Measurements from ENCODE around the gene USH1G.

Gene USH1G

GRCh38 chr17:74903671-74904070, 19.4 kb downstream of the USH1G start:
- no peak for DNase-seq (ENCODE audit: low read depth, low spot score)

GRCh38 chr17:74903034-74903433, 20.0 kb downstream of the USH1G start:
- no peak for DNase-seq (ENCODE audit: low read depth, low spot score)

- no peak for DNase-seq (ENCODE audit: low read depth, low spot score)
These were observed 21.5 kb downstream of the USH1G start for GRCh38 chr17:74901353-74902135.

- no peak for DNase-seq (ENCODE audit: low read depth, low spot score)
These were observed 22.8 kb downstream of the USH1G start for GRCh38 chr17:74900208-74900607.

- no peak for DNase-seq (ENCODE audit: low read depth, low spot score)
These were observed 24.6 kb downstream of the USH1G start for GRCh38 chr17:74898376-74898946.

- DNase-seq (ENCODE audit: low read depth, low spot score), result no peak
These were observed 29.0 kb downstream of the USH1G start for GRCh38 chr17:74893936-74894671.

GRCh38 chr17:74892974-74893911, 29.8 kb downstream of the USH1G start, which contains the start of gene FADS6:
Gene FADS6 (minus strand): TSS chr17:74893633. CDS start chr17:74893595, 38 bp downstream.
- DNase-seq (ENCODE audit: low read depth, low spot score), result no peak

GRCh38 chr17:74892013-74892841, 30.8 kb downstream of the USH1G start:
- no peak for DNase-seq (ENCODE audit: low read depth, low spot score)

- no peak for DNase-seq (ENCODE audit: low read depth, low spot score)
These were observed 32.5 kb downstream of the USH1G start for GRCh38 chr17:74890554-74890953.

GRCh38 chr17:74888469-74888868, 34.6 kb downstream of the USH1G start:
- no peak for DNase-seq (ENCODE audit: low read depth, low spot score)

GRCh38 chr17:74883241-74883745, 39.8 kb downstream of the USH1G start:
- no peak for DNase-seq (ENCODE audit: low read depth, low spot score)

GRCh38 chr17:74882517-74883240, 40.4 kb downstream of the USH1G start:
- no peak for DNase-seq (ENCODE audit: low read depth, low spot score)

GRCh38 chr17:74881073-74881472, 42.0 kb downstream of the USH1G start:
- peak; percentile 45 for DNase-seq (ENCODE audit: low read depth, low spot score)

GRCh38 chr17:74879308-74879707, 43.7 kb downstream of the USH1G start:
- DNase-seq (ENCODE audit: low read depth, low spot score), result no peak

GRCh38 chr17:74878658-74879057, 44.4 kb downstream of the USH1G start:
- DNase-seq (ENCODE audit: low read depth, low spot score), result no peak

GRCh38 chr17:74877592-74878548, 45.2 kb downstream of the USH1G start:
- DNase-seq (ENCODE audit: low read depth, low spot score), result no peak

- peak; percentile 81 for DNase-seq (ENCODE audit: low read depth, low spot score)
These were observed 47.0 kb downstream of the USH1G start for GRCh38 chr17:74875977-74876593.

Measured in ELF-1 (cell line).